AG04449 (cell line): ENCODE results near the gene ASTN2.
"Not testable (repeated sequence)": the region's sequence is repeated elsewhere in the genome, so short reads cannot be mapped to it uniquely, and the experiment has no call there.

Experiments used
- CTCF ChIA-PET: fragments of 350-600 bp; formaldehyde crosslinking; extraction: SDS; loops from one replicate; lab custom pipeline; 2021; ENCODE audit warnings: antibody characterized with exemption; lab: Yijun Ruan, JAX
- POLR2A ChIA-PET: fragments of 400-600, 350-600 bp; formaldehyde crosslinking; extraction: SDS; loops from one replicate; lab custom pipeline; 2020; ENCODE audit warnings: antibody characterized with exemption, inconsistent platforms; lab: Yijun Ruan, JAX
- DNase-seq: peaks from one replicate; pipeline ENCODE4 v3.0.0-alpha.2; 2010; ENCODE audit warnings: low read depth, low spot score
- H3K4me3 ChIP-seq: 2 replicates; pipeline ENCODE4 v1.5.1; 2011; ENCODE audit warnings: low read depth, mild to moderate bottlenecking, control low read depth, low read length
- TF ChIP-seq, protein P1 (sequence below): IDR thresholded peaks from one replicate; pipeline ENCODE4 v1.5.1; 2011; ENCODE audit warnings: mild to moderate bottlenecking, moderate library complexity, low read length, control low read depth, inconsistent platforms; ENCODE audit not compliant: insufficient read depth; ENCODE audit errors: missing control alignments

ASTN2 gene

DNA sequence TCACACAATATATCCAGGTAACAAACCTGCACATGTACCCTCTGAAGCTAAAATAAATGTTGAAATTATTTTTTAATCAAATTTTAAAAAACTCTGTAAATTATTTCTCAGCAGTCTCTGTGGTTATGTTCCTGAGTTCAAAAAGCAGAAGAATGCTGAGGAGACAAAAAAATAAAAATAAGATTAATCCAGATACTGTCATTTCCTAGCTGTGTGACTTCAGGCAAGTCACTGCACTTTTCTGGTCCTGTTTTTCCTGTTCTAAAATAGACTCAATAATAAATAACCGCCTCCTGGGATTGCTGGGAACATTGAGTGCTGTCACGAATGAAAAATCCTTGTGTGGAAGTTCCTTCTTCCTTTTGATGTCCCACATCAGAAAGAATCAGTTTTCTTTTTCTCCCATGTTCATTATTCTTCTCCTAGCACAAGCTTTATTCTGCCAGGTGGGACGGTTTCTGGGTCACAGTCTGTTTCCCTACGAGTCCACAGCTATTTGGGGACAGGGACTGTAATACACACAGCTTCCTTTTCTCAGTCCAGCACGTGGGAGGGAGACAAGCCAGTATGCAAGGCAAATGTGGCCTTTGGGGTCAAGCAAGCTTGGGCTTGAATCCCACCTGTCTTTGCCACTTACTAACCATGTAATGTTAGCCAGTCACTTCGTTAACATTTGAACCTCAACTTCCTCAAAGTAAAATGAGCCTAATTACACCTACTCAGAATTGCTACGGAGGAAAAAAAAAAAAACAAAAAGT, 570.8 kb downstream of the ASTN2 start:
- ChIA-PET POLR2A (no interaction called here), CTCF (interaction anchor here (2.7 kb wide), 1 partner anchor 17 kb away, joined by 13 read pairs; no protein-coding TSS in a partner anchor)
- no peak overlapping the region for H3K4me3 ChIP-seq
- DNase-seq: no peak
- TF ChIP-seq, protein P1, sequence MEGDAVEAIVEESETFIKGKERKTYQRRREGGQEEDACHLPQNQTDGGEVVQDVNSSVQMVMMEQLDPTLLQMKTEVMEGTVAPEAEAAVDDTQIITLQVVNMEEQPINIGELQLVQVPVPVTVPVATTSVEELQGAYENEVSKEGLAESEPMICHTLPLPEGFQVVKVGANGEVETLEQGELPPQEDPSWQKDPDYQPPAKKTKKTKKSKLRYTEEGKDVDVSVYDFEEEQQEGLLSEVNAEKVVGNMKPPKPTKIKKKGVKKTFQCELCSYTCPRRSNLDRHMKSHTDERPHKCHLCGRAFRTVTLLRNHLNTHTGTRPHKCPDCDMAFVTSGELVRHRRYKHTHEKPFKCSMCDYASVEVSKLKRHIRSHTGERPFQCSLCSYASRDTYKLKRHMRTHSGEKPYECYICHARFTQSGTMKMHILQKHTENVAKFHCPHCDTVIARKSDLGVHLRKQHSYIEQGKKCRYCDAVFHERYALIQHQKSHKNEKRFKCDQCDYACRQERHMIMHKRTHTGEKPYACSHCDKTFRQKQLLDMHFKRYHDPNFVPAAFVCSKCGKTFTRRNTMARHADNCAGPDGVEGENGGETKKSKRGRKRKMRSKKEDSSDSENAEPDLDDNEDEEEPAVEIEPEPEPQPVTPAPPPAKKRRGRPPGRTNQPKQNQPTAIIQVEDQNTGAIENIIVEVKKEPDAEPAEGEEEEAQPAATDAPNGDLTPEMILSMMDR: no peak

DNA sequence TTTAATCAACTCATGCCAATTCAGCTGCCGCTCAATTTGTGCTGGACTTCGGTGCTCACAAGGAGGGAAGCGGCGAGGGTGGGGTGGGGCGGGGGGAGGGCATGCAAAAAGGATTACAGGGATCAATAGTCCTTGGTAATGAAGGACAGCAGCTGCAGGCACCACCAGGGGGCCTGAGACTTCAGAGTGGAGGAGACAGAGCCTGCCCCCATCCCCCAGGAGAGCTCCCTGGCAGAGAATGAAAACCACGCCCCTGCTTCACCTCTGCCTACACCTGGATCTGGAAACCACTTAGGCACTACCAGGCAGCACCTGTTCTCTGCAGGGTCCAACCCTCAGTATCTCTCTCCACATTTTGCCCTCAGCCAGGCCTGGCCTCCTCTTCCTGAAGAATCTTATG, 572.2 kb downstream of the ASTN2 start:
- no peak for DNase-seq
- ChIA-PET CTCF (no interaction called here), POLR2A (no interaction called here)
- H3K4me3 ChIP-seq: no peak overlapping the region
- TF ChIP-seq, protein P1: no peak

DNA sequence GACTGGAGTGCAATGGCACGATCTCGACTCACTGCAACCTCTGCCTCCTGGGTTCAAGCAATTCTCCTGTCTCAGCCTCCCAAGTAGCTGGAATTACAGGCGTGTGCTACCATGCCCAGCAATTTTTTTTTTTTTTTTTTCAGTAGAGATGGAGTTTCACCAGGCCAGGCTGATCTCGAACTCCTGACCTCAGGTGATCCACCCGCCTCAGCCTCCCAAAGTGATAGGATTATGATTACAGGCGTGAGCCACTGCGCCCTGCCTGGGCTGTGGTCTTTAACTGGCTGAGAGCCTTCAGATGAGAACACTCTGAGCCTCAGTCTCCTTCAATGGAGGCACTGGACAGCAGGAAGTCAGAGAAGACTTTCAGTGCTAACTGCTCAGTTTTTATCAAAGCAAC, 576.4 kb downstream of the ASTN2 start:
- CTCF ChIA-PET, POLR2A ChIA-PET, DNase-seq, H3K4me3 ChIP-seq: not testable (repeated sequence)

DNA sequence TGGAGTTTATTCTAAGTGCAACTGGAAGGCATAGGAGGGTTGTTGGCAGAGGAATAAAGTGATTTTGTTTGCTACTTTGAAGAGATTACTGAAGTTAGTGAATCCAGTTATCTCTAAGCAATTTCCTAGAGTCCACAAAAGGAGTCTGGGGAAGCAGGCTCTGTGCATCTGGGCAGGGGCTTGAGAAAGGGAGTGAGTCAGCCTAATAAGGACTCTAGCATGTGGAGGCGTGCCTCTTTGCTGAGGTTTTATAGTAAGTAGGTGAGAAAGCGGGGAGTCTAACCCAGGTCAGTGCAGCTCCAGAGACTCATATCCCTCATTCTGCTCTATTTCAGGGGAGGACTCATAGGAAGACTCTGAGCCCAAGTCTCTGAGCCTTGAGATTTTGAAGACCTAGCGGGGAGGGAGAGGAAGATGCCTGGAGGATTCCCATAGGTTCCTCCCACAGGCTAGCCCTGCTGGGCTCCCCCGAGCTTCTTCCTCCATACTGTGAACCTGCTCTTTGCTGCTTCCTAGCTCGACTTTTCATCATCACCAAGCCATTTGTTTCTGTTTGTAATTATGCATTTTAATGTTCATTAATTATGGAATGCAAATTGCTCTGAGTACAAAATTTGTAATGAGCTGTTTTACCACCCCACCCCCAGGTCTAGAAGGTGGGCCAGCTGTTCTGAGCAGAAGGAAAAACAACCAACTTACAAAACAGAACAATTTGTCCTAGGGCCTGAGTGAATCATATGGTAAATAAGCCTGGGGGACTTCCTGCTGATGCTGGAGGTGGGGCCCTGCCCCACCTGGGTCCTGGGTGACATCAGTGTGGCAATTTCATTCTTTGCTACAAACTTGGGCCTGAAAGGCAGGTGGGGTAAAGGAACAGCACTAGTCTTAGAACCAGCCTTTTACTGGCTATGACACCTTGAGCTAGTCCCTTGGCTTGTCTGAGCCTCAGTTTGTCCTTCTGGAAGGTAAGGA, 577.6 kb downstream of the ASTN2 start:
- ChIA-PET CTCF (interaction anchor here (1.2 kb wide), 1 partner anchor 100 kb away, joined by 3 read pairs; no protein-coding TSS in a partner anchor), POLR2A (no interaction called here)
- H3K4me3 ChIP-seq: no peak overlapping the region
- TF ChIP-seq, protein P1: no peak
- no peak for DNase-seq

DNA sequence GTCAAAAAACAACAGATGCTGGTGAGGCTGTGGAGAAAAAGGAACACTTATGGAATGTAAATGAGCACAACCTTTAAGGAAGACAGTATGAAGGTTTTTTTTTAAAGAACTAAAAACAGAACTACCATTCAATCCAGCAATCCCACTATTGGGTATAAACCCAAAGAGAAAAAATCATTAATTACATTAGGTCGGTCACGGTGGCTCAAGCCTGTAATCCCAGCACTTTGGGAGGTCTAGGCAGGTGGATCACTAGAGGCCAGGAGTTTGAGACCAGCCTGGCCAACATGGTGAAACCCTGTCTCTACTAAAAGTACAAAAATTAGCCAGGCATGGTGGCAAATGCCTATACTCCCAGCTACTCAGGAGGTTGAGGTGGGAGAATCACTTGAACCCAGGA, 584.5 kb downstream of the ASTN2 start:
- CTCF ChIA-PET, H3K4me3 ChIP-seq, DNase-seq, POLR2A ChIA-PET: not testable (repeated sequence)

DNA sequence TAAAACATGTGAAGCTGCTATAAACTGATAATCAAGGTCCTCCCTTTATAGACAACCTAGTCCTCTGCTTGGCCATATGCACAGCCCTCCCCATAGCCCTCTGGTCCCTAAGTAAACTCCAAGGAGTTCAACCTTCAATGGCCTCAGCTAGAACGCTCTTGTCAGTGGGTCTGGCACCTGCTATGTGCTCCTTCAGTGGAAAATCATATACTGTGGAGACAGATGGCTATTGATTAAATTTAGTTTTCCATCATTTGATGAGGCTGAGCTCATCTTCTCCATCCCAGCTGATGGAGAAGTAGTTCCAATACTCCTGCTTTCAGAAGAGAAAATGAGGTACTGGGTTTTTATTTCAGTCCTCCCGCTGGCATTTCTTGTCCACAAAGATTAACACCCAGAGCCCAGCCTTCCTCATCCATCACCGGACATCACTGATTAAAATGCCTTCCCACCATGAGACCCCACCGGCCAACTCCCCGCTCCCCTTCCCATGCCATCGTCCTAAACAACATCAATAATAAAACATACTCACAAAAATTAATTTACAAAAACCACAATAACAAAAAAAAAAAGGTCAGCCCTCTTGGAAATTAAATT, 593.1 kb downstream of the ASTN2 start:
- H3K4me3 ChIP-seq: no peak overlapping the region
- POLR2A ChIA-PET: no interaction called here
- DNase-seq: no peak
- CTCF ChIA-PET: no interaction called here
- TF ChIP-seq, protein P1: no peak

DNA sequence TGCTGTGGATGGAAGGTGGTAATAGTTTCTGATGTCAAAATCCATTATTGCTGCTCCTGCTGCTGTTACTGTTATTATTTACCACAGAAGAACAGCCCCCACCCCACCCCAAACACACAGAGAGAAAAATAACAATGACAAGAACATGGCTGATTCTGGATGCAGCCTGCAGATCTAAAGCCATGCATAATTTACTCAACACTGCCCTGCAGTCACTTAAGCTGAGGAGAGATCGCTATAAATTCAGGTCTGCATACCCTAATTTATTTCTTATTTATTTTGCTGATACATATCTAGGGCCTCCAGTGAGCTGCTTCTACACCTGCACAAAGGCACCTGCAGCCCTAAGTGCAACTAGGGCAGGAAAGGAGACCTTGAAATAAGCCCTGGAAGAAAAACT, 595.7 kb downstream of the ASTN2 start:
- CTCF ChIA-PET: interaction anchor here (0.9 kb wide), 1 partner anchor 41 kb away, joined by 3 read pairs; no protein-coding TSS in a partner anchor
- DNase-seq: no peak
- TF ChIP-seq, protein P1: no peak
- H3K4me3 ChIP-seq: no peak overlapping the region
- POLR2A ChIA-PET: no interaction called here
